Measurements from ENCODE around the gene CEP112. TPM values are rescaled to one million over a fixed set of nuclear protein-coding genes. Genes with fewer than 3 reads are reported as not detected.

Gene CEP112
- total and polyA plus RNA-seq, 7 experiments from 2014 or later = 0.08 to 2.5 (median 0.66) TPM; not detected in 1

GRCh38 chr17:65855245-65855644, 336.7 kb downstream of the CEP112 start:
- ATAC-seq = no peak
- no peaks in the 10 kb centered on the region for H3K36me3 Mint-ChIP-seq
- no peaks in the 10 kb centered on the region for H3K9me3 ChIP-seq (ENCODE audit: control insufficient read depth in 2 of 3, low read length in 3 of 3)
- ChIA-PET POLR2A (no interaction called here), CTCF (no interaction called here)
- no peaks in the 10 kb centered on the region for H3K9me3 Mint-ChIP-seq
- no peak overlapping the region for H3K4me3 ChIP-seq (ENCODE audit: low read length)
- no peaks in the 10 kb centered on the region for H3K36me3 ChIP-seq (ENCODE audit: control insufficient read depth in 2 of 3, insufficient read depth in 3 of 3, low read length in 3 of 3)
- no peak overlapping the region for H3K4me3 Mint-ChIP-seq
- peaks cover 0 to 1% (median 0%) of the 10 kb centered on the region in 7 donors for H3K4me1 Mint-ChIP-seq
- DNase-seq = no peak
- intact Hi-C loops (cut with micrococcal nuclease) = no loop called here
- peaks cover 0 to 11% (median 0%) of the 10 kb centered on the region in 5 donors for H3K27me3 Mint-ChIP-seq
- H3K27ac ChIP-seq (ENCODE audit: low read depth, low read length) = no peak overlapping the region
- H3K27me3 ChIP-seq (ENCODE audit: control insufficient read depth in 2 of 2, insufficient read depth in 2 of 2, low read length in 2 of 2) = no peaks in the 10 kb centered on the region
- H3K27ac Mint-ChIP-seq = no peak overlapping the region
- H3K4me1 ChIP-seq (ENCODE audit: control insufficient read depth in 2 of 2, insufficient read depth in 2 of 2, low read length in 2 of 2) = no peaks in the 10 kb centered on the region

DNA sequence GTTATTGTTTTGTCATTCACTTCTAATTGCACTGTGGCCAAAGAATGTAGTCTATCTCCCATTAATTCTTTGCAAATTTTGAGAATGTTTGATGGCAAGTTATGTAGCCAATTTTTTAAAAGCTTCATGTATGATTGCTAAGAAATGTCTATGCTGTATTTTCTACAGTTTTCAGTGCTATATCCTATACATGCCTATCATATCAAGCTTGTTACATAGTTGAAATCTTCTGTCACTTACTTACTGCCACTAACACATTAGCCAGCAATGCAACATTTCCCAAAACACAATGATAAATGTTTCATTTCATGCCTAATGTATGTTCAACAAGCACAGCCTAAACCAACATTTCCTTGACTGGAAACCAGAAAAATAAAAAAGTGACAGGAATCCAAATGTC, 338.1 kb downstream of the CEP112 start:
- CTCF ChIA-PET = interaction anchor here (0.6 kb wide), 1 partner anchor 1306 kb away, joined by 3 read pairs; no protein-coding TSS in a partner anchor
- no peaks in the 10 kb centered on the region for H3K27me3 ChIP-seq (ENCODE audit: control insufficient read depth in 2 of 2, insufficient read depth in 2 of 2, low read length in 2 of 2)
- H3K4me1 Mint-ChIP-seq = peaks cover 0 to under 1% (median 0%) of the 10 kb centered on the region in 7 donors
- no peaks in the 10 kb centered on the region for H3K9me3 ChIP-seq (ENCODE audit: control insufficient read depth in 2 of 3, low read length in 3 of 3)
- H3K27me3 Mint-ChIP-seq = peaks cover 0 to 10% (median 0%) of the 10 kb centered on the region in 5 donors
- DNase-seq = no peak
- POLR2A ChIA-PET = no interaction called here
- H3K27ac ChIP-seq (ENCODE audit: low read depth, low read length) = no peak overlapping the region
- no peak overlapping the region for H3K4me3 Mint-ChIP-seq
- no peak overlapping the region for H3K27ac Mint-ChIP-seq
- no peaks in the 10 kb centered on the region for H3K9me3 Mint-ChIP-seq
- no peaks in the 10 kb centered on the region for H3K36me3 Mint-ChIP-seq
- H3K36me3 ChIP-seq (ENCODE audit: control insufficient read depth in 2 of 3, insufficient read depth in 3 of 3, low read length in 3 of 3) = no peaks in the 10 kb centered on the region
- ATAC-seq = no peak
- intact Hi-C loops (cut with micrococcal nuclease) = no loop called here
- no peaks in the 10 kb centered on the region for H3K4me1 ChIP-seq (ENCODE audit: control insufficient read depth in 2 of 2, insufficient read depth in 2 of 2, low read length in 2 of 2)
- H3K4me3 ChIP-seq (ENCODE audit: low read length) = no peak overlapping the region

DNA sequence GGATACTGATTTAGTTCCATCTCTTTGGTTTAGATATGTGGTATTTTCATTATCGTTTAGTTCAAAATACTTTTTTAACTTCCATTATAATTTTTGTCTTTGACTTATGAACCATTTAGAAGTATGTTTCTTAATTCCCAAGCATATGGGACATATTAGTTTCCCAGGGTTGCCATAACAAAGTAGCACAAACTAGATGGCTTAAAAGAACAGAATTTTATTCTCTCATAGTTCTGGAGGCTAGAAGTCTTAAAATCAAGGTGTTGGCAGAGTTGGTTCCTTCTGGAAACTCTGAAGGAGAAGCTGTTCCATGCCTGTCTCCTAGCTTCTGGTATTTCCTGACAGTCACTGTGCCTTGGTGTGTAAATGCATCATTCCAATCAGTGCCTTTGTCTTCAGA, 339.0 kb downstream of the CEP112 start:
- Mint-ChIP-seq H3K27ac (no peak overlapping the region), H3K27me3 (peaks cover 0 to 5% (median 0%) of the 10 kb centered on the region in 5 donors), H3K4me3 (no peak overlapping the region), H3K9me3 (no peaks in the 10 kb centered on the region), H3K4me1 (no peaks in the 10 kb centered on the region), H3K36me3 (no peaks in the 10 kb centered on the region)
- H3K9me3 ChIP-seq (ENCODE audit: control insufficient read depth in 2 of 3, low read length in 3 of 3) = no peaks in the 10 kb centered on the region
- ATAC-seq (no peak), DNase-seq (no peak)
- no peak overlapping the region for H3K4me3 ChIP-seq (ENCODE audit: low read length)
- ChIA-PET POLR2A (no interaction called here), CTCF (no interaction called here)
- H3K27me3 ChIP-seq (ENCODE audit: control insufficient read depth in 2 of 2, insufficient read depth in 2 of 2, low read length in 2 of 2) = no peaks in the 10 kb centered on the region
- no peaks in the 10 kb centered on the region for H3K36me3 ChIP-seq (ENCODE audit: control insufficient read depth in 2 of 3, insufficient read depth in 3 of 3, low read length in 3 of 3)
- intact Hi-C loops (cut with micrococcal nuclease) = no loop called here
- H3K27ac ChIP-seq (ENCODE audit: low read depth, low read length) = no peak overlapping the region
- H3K4me1 ChIP-seq (ENCODE audit: control insufficient read depth in 2 of 2, insufficient read depth in 2 of 2, low read length in 2 of 2) = no peaks in the 10 kb centered on the region

DNA sequence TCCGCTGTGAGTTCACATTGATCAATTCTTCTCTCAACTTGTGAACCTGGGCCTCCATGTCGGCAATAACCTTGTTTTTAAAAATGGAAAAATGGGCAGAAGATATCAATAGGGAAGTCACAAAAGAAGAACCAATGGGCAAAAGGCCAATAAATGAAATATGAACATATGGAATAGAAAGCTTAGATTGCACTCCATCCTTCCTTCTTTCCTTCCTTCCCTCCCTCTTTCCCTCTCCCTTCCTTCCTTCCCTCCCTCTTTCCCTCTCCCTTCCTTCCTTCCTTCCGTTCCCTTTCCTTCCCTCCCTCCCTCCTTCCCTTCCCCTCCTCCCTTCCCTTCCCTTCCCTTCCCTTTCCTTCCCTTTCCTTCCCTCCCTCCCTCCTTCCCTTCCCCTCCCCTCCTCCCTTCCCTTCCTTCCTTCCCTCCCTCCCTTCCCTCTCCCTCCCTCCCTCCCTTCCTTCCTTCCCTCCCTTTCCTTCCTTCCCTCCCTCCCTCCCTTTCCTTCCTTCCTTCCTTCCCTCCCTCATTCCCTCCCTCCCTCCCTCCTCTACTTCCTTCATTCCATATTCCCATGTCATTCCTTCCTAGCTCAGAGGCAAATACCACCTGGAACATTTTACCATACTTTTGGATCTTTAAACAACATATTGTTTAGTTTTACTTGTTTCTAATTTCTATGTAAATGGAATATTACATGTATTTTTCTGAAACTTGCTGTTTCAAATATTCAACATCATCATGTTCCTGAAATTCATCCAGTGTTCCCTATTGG, 339.8 kb downstream of the CEP112 start:
- no peaks in the 10 kb centered on the region for H3K36me3 ChIP-seq (ENCODE audit: control insufficient read depth in 2 of 3, insufficient read depth in 3 of 3, low read length in 3 of 3)
- ATAC-seq (no peak), DNase-seq (no peak)
- no peak overlapping the region for H3K4me3 ChIP-seq (ENCODE audit: low read length)
- intact Hi-C loops (cut with micrococcal nuclease) = no loop called here
- no peaks in the 10 kb centered on the region for H3K27me3 ChIP-seq (ENCODE audit: control insufficient read depth in 2 of 2, insufficient read depth in 2 of 2, low read length in 2 of 2)
- Mint-ChIP-seq H3K36me3 (no peaks in the 10 kb centered on the region), H3K4me1 (no peaks in the 10 kb centered on the region), H3K4me3 (no peak overlapping the region), H3K27ac (no peak overlapping the region), H3K9me3 (no peaks in the 10 kb centered on the region), H3K27me3 (peaks cover 0 to 5% (median 0%) of the 10 kb centered on the region in 5 donors)
- CTCF ChIA-PET = no interaction called here
- H3K9me3 ChIP-seq (ENCODE audit: control insufficient read depth in 2 of 3, low read length in 3 of 3) = no peaks in the 10 kb centered on the region
- no peak overlapping the region for H3K27ac ChIP-seq (ENCODE audit: low read depth, low read length)
- no peaks in the 10 kb centered on the region for H3K4me1 ChIP-seq (ENCODE audit: control insufficient read depth in 2 of 2, insufficient read depth in 2 of 2, low read length in 2 of 2)
- POLR2A ChIA-PET = no interaction called here

DNA sequence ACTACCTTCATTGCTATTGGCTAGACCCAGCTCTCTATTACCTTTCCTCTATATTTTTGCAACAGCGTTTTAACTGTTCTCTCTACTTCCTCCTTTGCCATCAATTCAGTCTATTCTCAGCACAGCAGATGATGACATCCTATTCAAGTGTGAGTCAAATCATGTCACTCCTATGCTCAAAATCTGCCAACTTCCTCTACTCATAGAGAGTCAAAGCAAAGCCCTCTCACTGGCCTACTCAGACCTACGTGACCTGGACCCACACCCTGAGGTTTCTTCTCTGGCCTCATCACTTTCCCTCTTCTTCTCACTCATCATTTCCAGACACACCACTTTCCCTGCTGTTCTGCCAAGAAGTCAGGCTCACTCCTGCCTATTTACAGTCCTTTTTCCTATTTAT, 341.4 kb downstream of the CEP112 start:
- Histone ChIP-seq H3K27ac (ENCODE audit: low read depth, low read length) (no peak overlapping the region), H3K27me3 (ENCODE audit: control insufficient read depth in 2 of 2, insufficient read depth in 2 of 2, low read length in 2 of 2) (no peaks in the 10 kb centered on the region), H3K9me3 (ENCODE audit: control insufficient read depth in 2 of 3, low read length in 3 of 3) (no peaks in the 10 kb centered on the region), H3K4me3 (ENCODE audit: low read length) (no peak overlapping the region), H3K4me1 (ENCODE audit: control insufficient read depth in 2 of 2, insufficient read depth in 2 of 2, low read length in 2 of 2) (no peaks in the 10 kb centered on the region), H3K36me3 (ENCODE audit: control insufficient read depth in 2 of 3, insufficient read depth in 3 of 3, low read length in 3 of 3) (no peaks in the 10 kb centered on the region)
- CTCF ChIA-PET = interaction anchor here (0.7 kb wide), 1 partner anchor 557 kb away, joined by 3 read pairs; no protein-coding TSS in a partner anchor
- intact Hi-C loops (cut with micrococcal nuclease) = no loop called here
- Mint-ChIP-seq H3K9me3 (no peaks in the 10 kb centered on the region), H3K27ac (no peak overlapping the region), H3K4me1 (no peaks in the 10 kb centered on the region), H3K4me3 (no peak overlapping the region), H3K27me3 (peaks cover 0 to 5% (median 0%) of the 10 kb centered on the region in 5 donors), H3K36me3 (no peaks in the 10 kb centered on the region)
- POLR2A ChIA-PET = no interaction called here
- DNase-seq = no peak
- ATAC-seq = no peak

- Histone ChIP-seq H3K9me3 (ENCODE audit: control insufficient read depth in 2 of 3, low read length in 3 of 3) (no peaks in the 10 kb centered on the region), H3K4me1 (ENCODE audit: control insufficient read depth in 2 of 2, insufficient read depth in 2 of 2, low read length in 2 of 2) (no peaks in the 10 kb centered on the region), H3K27ac (ENCODE audit: low read depth, low read length) (no peak overlapping the region), H3K4me3 (ENCODE audit: low read length) (no peak overlapping the region), H3K27me3 (ENCODE audit: control insufficient read depth in 2 of 2, insufficient read depth in 2 of 2, low read length in 2 of 2) (no peaks in the 10 kb centered on the region), H3K36me3 (ENCODE audit: control insufficient read depth in 2 of 3, insufficient read depth in 3 of 3, low read length in 3 of 3) (no peaks in the 10 kb centered on the region)
- POLR2A ChIA-PET = no interaction called here
- intact Hi-C loops (cut with micrococcal nuclease) = no loop called here
- Mint-ChIP-seq H3K27ac (no peak overlapping the region), H3K4me3 (no peak overlapping the region), H3K27me3 (peaks cover 0 to 5% (median 0%) of the 10 kb centered on the region in 5 donors), H3K36me3 (no peaks in the 10 kb centered on the region), H3K9me3 (no peaks in the 10 kb centered on the region), H3K4me1 (no peaks in the 10 kb centered on the region)
- no peak for DNase-seq
- CTCF ChIA-PET = no interaction called here
- ATAC-seq = no peak
These were observed 343.2 kb downstream of the CEP112 start for GRCh38 chr17:65848751-65849150.

- CTCF ChIA-PET = no interaction called here
- Mint-ChIP-seq H3K4me1 (peaks cover 0 to 1% (median 0%) of the 10 kb centered on the region in 7 donors), H3K4me3 (no peak overlapping the region), H3K27ac (no peak overlapping the region), H3K9me3 (peaks cover 0 to 24% (median 3%) of the 10 kb centered on the region in 11 donors), H3K36me3 (peaks cover 0 to 5% (median 0%) of the 10 kb centered on the region in 5 donors), H3K27me3 (peaks cover 0 to 12% (median 0%) of the 10 kb centered on the region in 5 donors)
- Histone ChIP-seq H3K27me3 (ENCODE audit: control insufficient read depth in 2 of 2, insufficient read depth in 2 of 2, low read length in 2 of 2) (no peaks in the 10 kb centered on the region), H3K27ac (ENCODE audit: low read depth, low read length) (no peak overlapping the region), H3K9me3 (ENCODE audit: control insufficient read depth in 2 of 3, low read length in 3 of 3) (no peaks in the 10 kb centered on the region), H3K4me1 (ENCODE audit: control insufficient read depth in 2 of 2, insufficient read depth in 2 of 2, low read length in 2 of 2) (no peaks in the 10 kb centered on the region), H3K4me3 (ENCODE audit: low read length) (no peak overlapping the region), H3K36me3 (ENCODE audit: control insufficient read depth in 2 of 3, insufficient read depth in 3 of 3, low read length in 3 of 3) (no peaks in the 10 kb centered on the region)
- intact Hi-C loops (cut with micrococcal nuclease) = no loop called here
- DNase-seq = no peak
- POLR2A ChIA-PET = no interaction called here
- no peak for ATAC-seq
These were observed 350.8 kb downstream of the CEP112 start for GRCh38 chr17:65841089-65841488.
